Measurements from ENCODE around the gene PLD3. TPM values are rescaled to one million over a fixed set of nuclear protein-coding genes. Genes with fewer than 3 reads are reported as not detected.

Gene PLD3, protein sequence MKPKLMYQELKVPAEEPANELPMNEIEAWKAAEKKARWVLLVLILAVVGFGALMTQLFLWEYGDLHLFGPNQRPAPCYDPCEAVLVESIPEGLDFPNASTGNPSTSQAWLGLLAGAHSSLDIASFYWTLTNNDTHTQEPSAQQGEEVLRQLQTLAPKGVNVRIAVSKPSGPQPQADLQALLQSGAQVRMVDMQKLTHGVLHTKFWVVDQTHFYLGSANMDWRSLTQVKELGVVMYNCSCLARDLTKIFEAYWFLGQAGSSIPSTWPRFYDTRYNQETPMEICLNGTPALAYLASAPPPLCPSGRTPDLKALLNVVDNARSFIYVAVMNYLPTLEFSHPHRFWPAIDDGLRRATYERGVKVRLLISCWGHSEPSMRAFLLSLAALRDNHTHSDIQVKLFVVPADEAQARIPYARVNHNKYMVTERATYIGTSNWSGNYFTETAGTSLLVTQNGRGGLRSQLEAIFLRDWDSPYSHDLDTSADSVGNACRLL
- total RNA-seq (833 and 875 TPM in 2 replicates), polyA plus RNA-seq (827 and 866 TPM in 2 replicates)

GRCh38 chr19:40348125-40348913, at the start of gene PLD3, which contains the start of gene C19orf47:
Gene PLD3, plus strand, starts transcription at chr19:40348695. Its CDS starts 17,789 bp downstream, at chr19:40366484.
Gene C19orf47, minus strand, starts transcription at chr19:40348397. Its CDS starts 6,540 bp downstream, at chr19:40341857.
- Histone ChIP-seq H3K27ac (no peak within 1 kb of the TSS), H3K9me3 (ENCODE audit: low read depth) (no peaks in the 10 kb centered on the region), H3K4me3 (peak within 1 kb of the TSS; percentile 79), H3K4me1 (ENCODE audit: low read depth) (no peaks in the 10 kb centered on the region), H3K36me3 (no peaks in the 10 kb centered on the region), H3K27me3 (no peaks in the 10 kb centered on the region)
- no peak for TF ChIP-seq CTCF (IDR thresholded peaks at IDR 0.05; ENCODE audit: low read depth, low read length)
- DNase-seq (ENCODE audit: low read depth in 1 of 2, low spot score in 1 of 2), result peak; percentile 100

DNA sequence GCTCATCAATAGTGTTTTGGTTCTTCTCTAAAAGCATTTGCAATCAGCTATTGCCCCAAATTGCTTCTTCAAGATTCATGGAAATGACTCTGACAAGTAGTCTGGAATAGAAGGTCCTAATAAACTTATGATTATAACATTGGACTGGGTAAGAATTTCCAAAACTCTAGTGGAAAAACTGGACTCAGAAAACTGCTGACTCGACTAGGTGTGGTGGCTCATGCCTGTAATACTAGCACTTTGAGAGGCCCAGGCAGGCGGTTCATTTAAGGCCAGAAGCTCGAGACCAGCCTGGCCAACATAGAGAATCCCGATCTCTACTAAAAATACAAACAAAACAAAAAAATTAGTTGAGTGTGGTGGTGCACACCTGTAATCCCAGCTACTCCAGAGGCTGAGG, 47.8 kb upstream of the PLD3 start:
- no peaks in the 10 kb centered on the region for H3K9me3 ChIP-seq (ENCODE audit: low read depth)
- H3K27ac ChIP-seq, result no peak overlapping the region
- H3K4me1 ChIP-seq (ENCODE audit: low read depth), result no peaks in the 10 kb centered on the region
- TF ChIP-seq CTCF (IDR thresholded peaks at IDR 0.05; ENCODE audit: low read depth, low read length), result no peak
- no peak for DNase-seq (ENCODE audit: low read depth in 1 of 2, low spot score in 1 of 2)
- no peaks in the 10 kb centered on the region for H3K27me3 ChIP-seq
- H3K4me3 ChIP-seq, result no peak overlapping the region
- no peaks in the 10 kb centered on the region for H3K36me3 ChIP-seq

GRCh38 chr19:40302224-40303011, 46.1 kb upstream of the PLD3 start:
- no peaks in the 10 kb centered on the region for H3K27me3 ChIP-seq
- H3K9me3 ChIP-seq (ENCODE audit: low read depth), result no peaks in the 10 kb centered on the region
- no peak for DNase-seq (ENCODE audit: low read depth in 1 of 2, low spot score in 1 of 2)
- no peaks in the 10 kb centered on the region for H3K36me3 ChIP-seq
- no peak overlapping the region for H3K27ac ChIP-seq
- no peaks in the 10 kb centered on the region for H3K4me1 ChIP-seq (ENCODE audit: low read depth)
- H3K4me3 ChIP-seq, result no peak overlapping the region
- no peak for TF ChIP-seq CTCF (IDR thresholded peaks at IDR 0.05; ENCODE audit: low read depth, low read length)

DNA sequence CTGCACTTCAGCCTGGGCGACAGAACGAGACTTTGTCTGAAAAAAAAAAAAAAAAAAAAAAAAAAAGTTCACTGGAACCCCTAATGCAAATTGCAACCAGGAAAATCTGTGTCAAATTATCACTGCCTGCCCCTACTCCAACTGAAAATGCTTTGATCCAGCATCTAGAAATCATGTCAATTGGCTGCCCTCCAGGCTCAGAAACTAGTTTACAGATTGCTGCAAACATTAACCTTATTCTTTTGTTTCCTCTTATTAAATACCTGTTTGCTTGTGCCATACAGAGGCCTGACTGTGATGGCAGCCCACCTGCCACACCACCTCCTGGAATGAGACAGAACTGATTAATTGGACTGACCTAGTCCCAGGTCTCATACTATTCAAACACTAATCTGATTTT, 44.7 kb upstream of the PLD3 start:
- no peak for DNase-seq (ENCODE audit: low read depth in 1 of 2, low spot score in 1 of 2)
- no peaks in the 10 kb centered on the region for H3K9me3 ChIP-seq (ENCODE audit: low read depth)
- H3K27me3 ChIP-seq, result no peaks in the 10 kb centered on the region
- no peak overlapping the region for H3K4me3 ChIP-seq
- no peak overlapping the region for H3K27ac ChIP-seq
- no peaks in the 10 kb centered on the region for H3K4me1 ChIP-seq (ENCODE audit: low read depth)
- H3K36me3 ChIP-seq, result no peaks in the 10 kb centered on the region
- TF ChIP-seq CTCF (IDR thresholded peaks at IDR 0.05; ENCODE audit: low read depth, low read length), result no peak

DNA sequence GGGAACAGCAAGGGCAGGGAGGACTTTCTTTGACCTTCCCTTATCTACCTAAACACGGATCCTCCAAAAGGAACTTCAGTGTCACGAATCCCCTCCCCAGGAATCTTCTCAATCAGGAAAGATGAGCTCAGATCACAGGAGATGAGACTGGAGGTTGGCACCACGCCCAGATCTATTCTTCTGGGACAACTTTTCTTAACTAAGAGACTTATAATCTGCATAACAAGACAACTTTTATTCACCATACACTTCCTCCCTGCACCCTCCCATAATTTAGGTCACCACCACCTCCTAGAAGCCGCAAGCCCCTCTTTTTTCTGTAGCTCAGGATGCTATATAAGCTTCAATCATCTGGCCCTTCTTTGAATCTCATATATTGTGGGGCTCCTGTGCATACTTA, 44.2 kb upstream of the PLD3 start:
- no peak for DNase-seq (ENCODE audit: low read depth in 1 of 2, low spot score in 1 of 2)
- Histone ChIP-seq H3K9me3 (ENCODE audit: low read depth) (no peaks in the 10 kb centered on the region), H3K27ac (no peak overlapping the region), H3K27me3 (no peaks in the 10 kb centered on the region), H3K4me3 (no peak overlapping the region), H3K4me1 (ENCODE audit: low read depth) (no peaks in the 10 kb centered on the region), H3K36me3 (no peaks in the 10 kb centered on the region)
- TF ChIP-seq CTCF (IDR thresholded peaks at IDR 0.05; ENCODE audit: low read depth, low read length), result no peak

Measured in cardiac muscle cell (in vitro differentiated cells and primary cell).